Calu3 (cell line): Measurements from ENCODE around the gene KLHL18. TPM values are rescaled to one million over a fixed set of nuclear protein-coding genes. Genes with fewer than 3 reads are reported as not detected.
"Not testable (repeated sequence)": the region's sequence is repeated elsewhere in the genome, so short reads cannot be mapped to it uniquely, and the experiment has no call there.

ENCODE experiments used
- BruUV-seq: library from RNA; stranded (reverse); fragments of 400-500 nt; replicated peaks from 2 replicates; lab custom pipeline; 2021; lab: Mats Ljungman, UMichigan
- CTCF ChIA-PET: fragments of 300-600 bp; sonication (Branson Sonifier 250); formaldehyde crosslinking; loops from one replicate; lab custom pipeline; 2022; ENCODE audit warnings: antibody characterized with exemption; lab: Charles Lee
- DNase-seq: peaks from one replicate; pipeline ENCODE4 v3.0.0; 2022
- H3K27ac Mint-ChIP-seq: one replicate; pipeline ENCODE4 v1.8.0; 2022; ENCODE audit warnings: mixed read lengths; ENCODE audit not compliant: unreplicated experiment
- H3K27me3 Mint-ChIP-seq: one replicate; pipeline ENCODE4 v1.8.0; 2022; ENCODE audit warnings: mixed read lengths; ENCODE audit not compliant: unreplicated experiment
- H3K36me3 Mint-ChIP-seq: one replicate; pipeline ENCODE4 v1.8.0; 2022; ENCODE audit warnings: mild to moderate bottlenecking, moderate library complexity, mixed read lengths; ENCODE audit not compliant: insufficient read depth, unreplicated experiment
- H3K4me1 Mint-ChIP-seq: one replicate; pipeline ENCODE4 v1.8.0; 2022; ENCODE audit warnings: mild to moderate bottlenecking, low read depth, mixed read lengths; ENCODE audit not compliant: unreplicated experiment
- H3K4me3 Mint-ChIP-seq: one replicate; pipeline ENCODE4 v1.8.0; 2022; ENCODE audit warnings: mild to moderate bottlenecking, low read depth, moderate library complexity, mixed read lengths; ENCODE audit not compliant: unreplicated experiment
- H3K9me3 Mint-ChIP-seq: one replicate; pipeline ENCODE4 v1.8.0; 2022; ENCODE audit warnings: low read depth, mixed read lengths; ENCODE audit not compliant: unreplicated experiment
- CTCF ChIP-seq: fragments of 200-600 bp; IDR thresholded peaks from one replicate; pipeline ENCODE4 v1.8.0; 2022; ENCODE audit warnings: antibody characterized with exemption; ENCODE audit not compliant: unreplicated experiment
- intact Hi-C: fragments of 100-400 bp; cut with micrococcal nuclease; formaldehyde crosslinking; loops from one replicate; pipeline ENCODE4 v1.10.0; 2022; ENCODE audit not compliant: unreplicated experiment
- total RNA-seq: library from RNA; stranded (reverse); gene quantifications from 2 replicates; pipeline ENCODE4 v1.2.3, GENCODE V29; 2022

KLHL18 gene
- total RNA-seq, 1 experiment from 2014 or later = 24.8 TPM

DNA sequence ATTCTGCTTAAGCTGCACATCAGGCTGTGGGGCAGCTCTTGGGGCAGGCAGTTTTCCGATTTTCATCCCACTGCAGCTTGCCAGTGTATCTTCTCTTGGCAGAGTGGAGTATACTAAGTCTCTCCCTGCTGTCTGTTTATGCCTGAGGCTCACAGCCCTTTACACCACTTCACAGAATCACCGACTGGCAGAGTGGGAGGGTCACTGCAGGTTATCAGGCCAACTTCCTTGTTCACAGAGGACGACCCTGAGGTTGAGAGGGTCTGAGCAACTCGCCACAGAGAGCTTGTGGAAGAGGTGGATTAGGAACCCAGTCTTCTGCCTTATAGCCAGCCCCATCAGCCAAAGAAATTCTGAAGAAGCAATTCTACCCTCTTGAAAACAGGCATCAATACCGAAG is 31.1 kb upstream of the KLHL18 start:
- Mint-ChIP-seq H3K4me1 (no peaks in the 10 kb centered on the region), H3K27me3 (no peaks in the 10 kb centered on the region), H3K9me3 (no peaks in the 10 kb centered on the region), H3K27ac (no peak overlapping the region), H3K4me3 (no peak overlapping the region), H3K36me3 (peaks cover 3% of the 10 kb centered on the region)
- CTCF ChIA-PET = interaction anchor here (0.6 to 1.1 kb wide), 2 partner anchors 63 to 176 kb away, joined by 3 to 4 read pairs; no protein-coding TSS in a partner anchor
- DNase-seq = no peak
- no TSS peak for BruUV-seq
- no peak for TF ChIP-seq CTCF
- intact Hi-C loops = loop anchor here (2.0 kb wide), 1 partner anchor 73 kb away; no protein-coding TSS in a partner anchor

GRCh38 chr3:47256331-47256730 is 26.4 kb upstream of the KLHL18 start:
- intact Hi-C loops, BruUV-seq, H3K27me3 Mint-ChIP-seq, CTCF ChIA-PET, H3K27ac Mint-ChIP-seq, H3K4me1 Mint-ChIP-seq, H3K9me3 Mint-ChIP-seq, H3K36me3 Mint-ChIP-seq, H3K4me3 Mint-ChIP-seq, DNase-seq: not testable (repeated sequence)

GRCh38 chr3:47259114-47259513 is 23.6 kb upstream of the KLHL18 start:
- no peak for TF ChIP-seq CTCF
- CTCF ChIA-PET = no interaction called here
- intact Hi-C loops = no loop called here
- no TSS peak for BruUV-seq
- DNase-seq = no peak
- Mint-ChIP-seq H3K9me3 (no peaks in the 10 kb centered on the region), H3K27ac (no peak overlapping the region), H3K4me1 (no peaks in the 10 kb centered on the region), H3K36me3 (no peaks in the 10 kb centered on the region), H3K4me3 (no peak overlapping the region), H3K27me3 (no peaks in the 10 kb centered on the region)

DNA sequence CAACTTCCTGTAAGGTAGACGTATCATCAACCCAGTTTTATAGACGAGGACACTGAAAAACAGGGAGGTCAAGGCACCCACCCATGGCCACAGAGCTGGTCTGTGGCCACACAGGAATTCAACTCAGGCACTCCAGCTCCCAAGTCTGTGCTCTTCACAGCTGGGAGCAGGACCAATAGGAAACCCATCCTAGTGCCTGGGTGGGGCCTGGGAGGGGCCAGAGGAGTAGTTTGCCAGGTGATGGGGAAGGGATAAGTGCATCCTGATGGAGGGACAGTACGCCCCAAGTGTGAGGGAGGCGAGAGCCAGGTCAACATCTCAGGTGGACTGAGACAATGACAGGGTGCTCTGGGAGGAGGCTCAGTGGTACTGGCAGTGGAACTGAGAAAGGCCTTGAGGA is 22.1 kb upstream of the KLHL18 start:
- TF ChIP-seq CTCF = no peak
- no peaks in the 10 kb centered on the region for H3K4me1 Mint-ChIP-seq
- BruUV-seq = no TSS peak
- H3K36me3 Mint-ChIP-seq = no peaks in the 10 kb centered on the region
- H3K4me3 Mint-ChIP-seq = no peak overlapping the region
- CTCF ChIA-PET = no interaction called here
- intact Hi-C loops = no loop called here
- H3K27ac Mint-ChIP-seq = no peak overlapping the region
- H3K9me3 Mint-ChIP-seq = no peaks in the 10 kb centered on the region
- no peak for DNase-seq
- no peaks in the 10 kb centered on the region for H3K27me3 Mint-ChIP-seq

GRCh38 chr3:47261301-47261700 is 21.4 kb upstream of the KLHL18 start:
- BruUV-seq = no TSS peak
- H3K27me3 Mint-ChIP-seq = no peaks in the 10 kb centered on the region
- no peaks in the 10 kb centered on the region for H3K9me3 Mint-ChIP-seq
- H3K36me3 Mint-ChIP-seq = no peaks in the 10 kb centered on the region
- no peak for DNase-seq
- CTCF ChIA-PET = no interaction called here
- TF ChIP-seq CTCF = no peak
- H3K4me3 Mint-ChIP-seq = no peak overlapping the region
- intact Hi-C loops = no loop called here
- no peak overlapping the region for H3K27ac Mint-ChIP-seq
- H3K4me1 Mint-ChIP-seq = no peaks in the 10 kb centered on the region
